HG03575 (cell line): ENCODE measurements around the gene TCEAL4.

Experiments used
- ATAC-seq: cut with Tn5 transposase; IDR thresholded peaks from one replicate; pipeline ENCODE4 v1.9.1; 2021; ENCODE audit not compliant: unreplicated experiment, insufficient number of reproducible peaks, low FRiP score; ENCODE audit errors: extremely low read depth

The TCEAL4 gene

GRCh38 chrX:103635436-103635835 is 50.1 kb downstream of the TCEAL4 start:
- ATAC-seq = no peak
